ENCODE data around the gene ACER3.

GRCh38 chr11:77057938-77058474 lies 197.3 kb downstream of the ACER3 start:
- TF ChIP-seq CREB5 (CRISPR knock-in tag; IDR thresholded peaks at IDR 0.05; ENCODE audit: low read depth), result no peak
- TF ChIP-seq TSHZ2 (CRISPR knock-in tag; IDR thresholded peaks at IDR 0.05), result no peak
- no peak for TF ChIP-seq TOX (CRISPR knock-in tag; IDR thresholded peaks at IDR 0.05; ENCODE audit: borderline replicate concordance)

Measured in SK-N-SH treated with all-trans-retinoic acid at 6 μM for 48 hours (cell line).